ENCODE data around the gene CDH12.

CDH12 gene

GRCh38 chr5:22693121-22693520 is 160.0 kb downstream of the CDH12 start:
- Histone ChIP-seq H3K4me1 (ENCODE audit: low read length) (no peaks in the 10 kb centered on the region), H3K4me2 (ENCODE audit: low read length) (no peak overlapping the region), H2AFZ (ENCODE audit: low read depth, low read length) (no peak overlapping the region), H3K9me3 (ENCODE audit: insufficient read depth, low read length) (no peaks in the 10 kb centered on the region), H3K9ac (ENCODE audit: low read length) (no peak overlapping the region), H3K79me2 (ENCODE audit: low read length) (no peaks in the 10 kb centered on the region), H3K4me3 (ENCODE audit: low read length) (no peak overlapping the region), H3K36me3 (replicated peaks; ENCODE audit: low read depth, low read length) (no peaks in the 10 kb centered on the region), H4K20me1 (ENCODE audit: insufficient read depth, low read length) (no peaks in the 10 kb centered on the region), H3K27me3 (ENCODE audit: low read depth, low read length) (no peaks in the 10 kb centered on the region), H3K27ac (ENCODE audit: low read length) (no peak overlapping the region)
- no peak for TF ChIP-seq EZH2phosphoT487 (IDR thresholded peaks at IDR 0.05; ENCODE audit: low read depth)
- no peak for TF ChIP-seq CTCF (IDR thresholded peaks at IDR 0.05; ENCODE audit: low read depth, low read length)

GRCh38 chr5:22683050-22683449 is 170.1 kb downstream of the CDH12 start:
- H3K9me3 ChIP-seq (ENCODE audit: insufficient read depth, low read length) = no peaks in the 10 kb centered on the region
- TF ChIP-seq EZH2phosphoT487 (IDR thresholded peaks at IDR 0.05; ENCODE audit: low read depth) = no peak
- TF ChIP-seq CTCF (IDR thresholded peaks at IDR 0.05; ENCODE audit: low read depth, low read length) = no peak
- H3K4me1 ChIP-seq (ENCODE audit: low read length) = no peaks in the 10 kb centered on the region
- H3K9ac ChIP-seq (ENCODE audit: low read length) = no peak overlapping the region
- H3K4me3 ChIP-seq (ENCODE audit: low read length) = no peak overlapping the region
- H2AFZ ChIP-seq (ENCODE audit: low read depth, low read length) = no peak overlapping the region
- no peaks in the 10 kb centered on the region for H3K79me2 ChIP-seq (ENCODE audit: low read length)
- no peak overlapping the region for H3K27ac ChIP-seq (ENCODE audit: low read length)
- no peaks in the 10 kb centered on the region for H4K20me1 ChIP-seq (ENCODE audit: insufficient read depth, low read length)
- H3K27me3 ChIP-seq (ENCODE audit: low read depth, low read length) = no peaks in the 10 kb centered on the region
- H3K36me3 ChIP-seq (replicated peaks; ENCODE audit: low read depth, low read length) = no peaks in the 10 kb centered on the region
- no peak overlapping the region for H3K4me2 ChIP-seq (ENCODE audit: low read length)

- no peaks in the 10 kb centered on the region for H3K4me1 ChIP-seq (ENCODE audit: low read length)
- no peaks in the 10 kb centered on the region for H3K9me3 ChIP-seq (ENCODE audit: insufficient read depth, low read length)
- no peak overlapping the region for H3K4me3 ChIP-seq (ENCODE audit: low read length)
- H3K9ac ChIP-seq (ENCODE audit: low read length) = no peak overlapping the region
- H3K36me3 ChIP-seq (replicated peaks; ENCODE audit: low read depth, low read length) = no peaks in the 10 kb centered on the region
- no peaks in the 10 kb centered on the region for H4K20me1 ChIP-seq (ENCODE audit: insufficient read depth, low read length)
- no peak overlapping the region for H2AFZ ChIP-seq (ENCODE audit: low read depth, low read length)
- no peak overlapping the region for H3K4me2 ChIP-seq (ENCODE audit: low read length)
- H3K79me2 ChIP-seq (ENCODE audit: low read length) = no peaks in the 10 kb centered on the region
- H3K27ac ChIP-seq (ENCODE audit: low read length) = no peak overlapping the region
- no peaks in the 10 kb centered on the region for H3K27me3 ChIP-seq (ENCODE audit: low read depth, low read length)
- TF ChIP-seq EZH2phosphoT487 (IDR thresholded peaks at IDR 0.05; ENCODE audit: low read depth) (no peak), CTCF (IDR thresholded peaks at IDR 0.05; ENCODE audit: low read depth, low read length) (no peak)
These were observed 174.3 kb downstream of the CDH12 start for GRCh38 chr5:22678886-22679285.

- Histone ChIP-seq H4K20me1 (ENCODE audit: insufficient read depth, low read length) (no peaks in the 10 kb centered on the region), H3K27ac (ENCODE audit: low read length) (no peak overlapping the region), H3K27me3 (ENCODE audit: low read depth, low read length) (no peaks in the 10 kb centered on the region), H3K4me1 (ENCODE audit: low read length) (no peaks in the 10 kb centered on the region), H3K79me2 (ENCODE audit: low read length) (no peaks in the 10 kb centered on the region), H3K9me3 (ENCODE audit: insufficient read depth, low read length) (no peaks in the 10 kb centered on the region), H3K4me2 (ENCODE audit: low read length) (no peak overlapping the region), H2AFZ (ENCODE audit: low read depth, low read length) (no peak overlapping the region), H3K4me3 (ENCODE audit: low read length) (no peak overlapping the region), H3K9ac (ENCODE audit: low read length) (no peak overlapping the region), H3K36me3 (replicated peaks; ENCODE audit: low read depth, low read length) (no peaks in the 10 kb centered on the region)
- TF ChIP-seq EZH2phosphoT487 (IDR thresholded peaks at IDR 0.05; ENCODE audit: low read depth) (no peak), CTCF (IDR thresholded peaks at IDR 0.05; ENCODE audit: low read depth, low read length) (no peak)
These were observed 180.0 kb downstream of the CDH12 start for GRCh38 chr5:22673131-22673530.
